ENCODE data around the gene TTC3.
"Not testable (repeated sequence)": the region's sequence is repeated elsewhere in the genome, so short reads cannot be mapped to it uniquely, and the experiment has no call there.

Gene TTC3

GRCh38 chr21:37219761-37220432, 146.8 kb downstream of the TTC3 start:
- no peak overlapping the region for H3K27ac ChIP-seq
- no peak for TF ChIP-seq CTCF (conservative IDR thresholded peaks at IDR 0.05)
- no peak for TF ChIP-seq ZFX (IDR thresholded peaks at IDR 0.05)

GRCh38 chr21:37220433-37220980, 147.5 kb downstream of the TTC3 start:
- TF ChIP-seq ZFX (IDR thresholded peaks at IDR 0.05): no peak
- no peak for TF ChIP-seq CTCF (conservative IDR thresholded peaks at IDR 0.05)
- no peak overlapping the region for H3K27ac ChIP-seq

GRCh38 chr21:37220981-37221664, 148.1 kb downstream of the TTC3 start:
- no peak for TF ChIP-seq CTCF (conservative IDR thresholded peaks at IDR 0.05)
- TF ChIP-seq ZFX (IDR thresholded peaks at IDR 0.05): no peak
- H3K27ac ChIP-seq: no peak overlapping the region

GRCh38 chr21:37222248-37222647, 149.2 kb downstream of the TTC3 start:
- not testable (repeated sequence) for H3K27ac ChIP-seq

- no peak for TF ChIP-seq ZFX (IDR thresholded peaks at IDR 0.05)
- no peak overlapping the region for H3K27ac ChIP-seq
Measured at GRCh38 chr21:37223804-37224345, 150.8 kb downstream of the TTC3 start.

GRCh38 chr21:37224861-37225839, 152.1 kb downstream of the TTC3 start:
- no peak for TF ChIP-seq ZFX (IDR thresholded peaks at IDR 0.05)
- no peak for TF ChIP-seq CTCF (conservative IDR thresholded peaks at IDR 0.05)
- H3K27ac ChIP-seq: no peak overlapping the region

- TF ChIP-seq ZFX (IDR thresholded peaks at IDR 0.05): no peak
- TF ChIP-seq CTCF (conservative IDR thresholded peaks at IDR 0.05): no peak
- H3K27ac ChIP-seq: no peak overlapping the region
Measured at GRCh38 chr21:37226041-37226920, 153.2 kb downstream of the TTC3 start.

All from C4-2B (cell line).